Neural cell (in vitro differentiated cells): ENCODE data around the gene GALT. TPM values are rescaled to one million over a fixed set of nuclear protein-coding genes. Genes with fewer than 3 reads are reported as not detected.

Source experiments
- H2AFZ ChIP-seq: fragments of 200-600, 300-800 bp; sonication (generic), shearing (Covaris generic); 2 replicates; pipeline ENCODE4 v1.6.0; 2014; ENCODE audit warnings: low read depth, mild to moderate bottlenecking, antibody characterized with exemption, low read length, moderate library complexity
- H3F3A ChIP-seq: fragments of 200-600 bp; shearing (Covaris generic); 2 replicates; pipeline ENCODE4 v1.6.1; 2016; ENCODE audit warnings: mild to moderate bottlenecking, moderate library complexity, mixed read lengths, antibody characterized with exemption, low read length; ENCODE audit not compliant: insufficient read depth, poor library complexity, severe bottlenecking
- H3K27ac ChIP-seq: fragments of 200-600, 300-800 bp; sonication (generic), shearing (Covaris generic); 2 replicates; pipeline ENCODE4 v1.5.1; 2014; ENCODE audit warnings: mild to moderate bottlenecking, low read length, moderate library complexity
- H3K27me3 ChIP-seq: fragments of 300-800, 200-600 bp; sonication (generic), shearing (Covaris generic); 2 replicates; pipeline ENCODE4 v1.6.0; 2014; ENCODE audit warnings: mild to moderate bottlenecking, low read depth, low read length, moderate library complexity; ENCODE audit not compliant: insufficient read depth
- H3K36me3 ChIP-seq: fragments of 300-800, 200-600 bp; sonication (generic), shearing (Covaris generic); 2 replicates; pipeline ENCODE4 v1.5.1; 2014; ENCODE audit warnings: mild to moderate bottlenecking, antibody characterized with exemption, low read length, moderate library complexity; ENCODE audit not compliant: insufficient read depth
- H3K4me2 ChIP-seq: fragments of 300-800, 200-600 bp; sonication (generic), shearing (Covaris generic); 2 replicates; pipeline ENCODE4 v1.6.0; 2014; ENCODE audit warnings: mild to moderate bottlenecking, low read length
- H3K4me3 ChIP-seq: fragments of 300-800, 200-600 bp; sonication (generic), shearing (Covaris generic); 2 replicates; pipeline ENCODE4 v1.5.1; 2014; ENCODE audit warnings: mild to moderate bottlenecking, low read length, moderate library complexity
- H3K79me2 ChIP-seq: fragments of 200-600 bp; shearing (Covaris generic); replicated peaks from 2 replicates; pipeline ENCODE4 v1.6.0; 2014; ENCODE audit warnings: mild to moderate bottlenecking, low read length, moderate library complexity; ENCODE audit not compliant: insufficient read depth
- H3K9ac ChIP-seq: fragments of 300-800, 200-600 bp; sonication (generic), shearing (Covaris generic); 2 replicates; pipeline ENCODE4 v1.6.1; 2016; ENCODE audit warnings: mild to moderate bottlenecking, low read length, mixed read lengths
- H3K9me2 ChIP-seq: fragments of 200-600 bp; shearing (Covaris generic); 2 replicates; pipeline ENCODE4 v1.6.1; 2016; ENCODE audit warnings: mild to moderate bottlenecking, low read length, mixed read lengths; ENCODE audit not compliant: insufficient read depth
- H3K9me3 ChIP-seq: fragments of 200-600, 300-800 bp; sonication (generic), shearing (Covaris generic); 2 replicates; pipeline ENCODE4 v1.6.1; 2016; ENCODE audit warnings: mild to moderate bottlenecking, mixed run types, low read length, moderate library complexity, mixed read lengths
- H4K20me1 ChIP-seq: fragments of 200-600 bp; shearing (Covaris generic); 2 replicates; pipeline ENCODE4 v1.6.1; 2016; ENCODE audit warnings: mild to moderate bottlenecking, mixed run types; ENCODE audit not compliant: insufficient read depth
- CTCF ChIP-seq: fragments of 450-650 bp; IDR thresholded peaks from 2 replicates; pipeline ENCODE4 v1.5.1; 2014; ENCODE audit warnings: antibody characterized with exemption, mild to moderate bottlenecking, moderate library complexity; ENCODE audit not compliant: poor library complexity, severe bottlenecking
- EP300 ChIP-seq: fragments of 450-650 bp; conservative IDR thresholded peaks from 2 replicates; pipeline ENCODE4 v1.6.1; 2014; ENCODE audit warnings: antibody characterized with exemption, mild to moderate bottlenecking, moderate library complexity; ENCODE audit not compliant: poor library complexity, severe bottlenecking
- EZH2 ChIP-seq: fragments of 200-600, 300-800 bp; shearing (Covaris generic), sonication (generic); IDR thresholded peaks from 2 replicates; pipeline ENCODE4 v1.6.1; 2014; ENCODE audit warnings: antibody characterized with exemption, low read length, borderline replicate concordance, mild to moderate bottlenecking; ENCODE audit not compliant: insufficient read depth, poor library complexity, severe bottlenecking
- MXI1 ChIP-seq: fragments of 450-650 bp; conservative IDR thresholded peaks from 2 replicates; pipeline ENCODE4 v1.6.1; 2014; ENCODE audit warnings: antibody characterized with exemption, mild to moderate bottlenecking; ENCODE audit not compliant: poor library complexity, severe bottlenecking
- POLR2AphosphoS5 ChIP-seq: IDR thresholded peaks from 2 replicates; pipeline ENCODE4 v1.6.1; 2012
- REST ChIP-seq: IDR thresholded peaks from 2 replicates; pipeline ENCODE4 v1.6.1; 2012; ENCODE audit warnings: borderline replicate concordance
- SMC3 ChIP-seq: fragments of 450-650 bp; conservative IDR thresholded peaks from 2 replicates; pipeline ENCODE4 v1.6.1; 2014; ENCODE audit warnings: antibody characterized with exemption, mild to moderate bottlenecking, moderate library complexity; ENCODE audit not compliant: poor library complexity
- TAF1 ChIP-seq: IDR thresholded peaks from 2 replicates; pipeline ENCODE4 v1.6.1; 2012; ENCODE audit warnings: low read depth
- polyA plus RNA-seq: library from polyadenylated mRNA; depleted of rRNA; stranded (reverse); fragments of >200 nt; gene quantifications from 2 replicates; pipeline ENCODE4 v1.2.3, GENCODE V29; 2014

GALT gene
- polyA plus RNA-seq, 1 donor from 2014 or later, result 116 TPM

GRCh38 chr9:34615132-34615531 is 31.3 kb upstream of the GALT start:
- Histone ChIP-seq H3K9me2 (no peaks in the 10 kb centered on the region), H2AFZ (no peak overlapping the region), H3K27me3 (no peaks in the 10 kb centered on the region), H3K9ac (no peak overlapping the region), H3K4me2 (no peak overlapping the region), H3K9me3 (no peaks in the 10 kb centered on the region), H3F3A (peaks cover 3% of the 10 kb centered on the region), H3K36me3 (no peaks in the 10 kb centered on the region), H3K79me2 (peaks cover 13% of the 10 kb centered on the region), H3K27ac (no peak overlapping the region), H3K4me3 (no peak overlapping the region), H4K20me1 (no peaks in the 10 kb centered on the region)
- TF ChIP-seq EZH2, result no peak
- TF ChIP-seq EP300, result no peak
- no peak for TF ChIP-seq TAF1
- no peak for TF ChIP-seq SMC3
- TF ChIP-seq REST, result no peak
- TF ChIP-seq MXI1, result no peak

GRCh38 chr9:34620061-34620994 is 26.1 kb upstream of the GALT start, which contains the start of gene DCTN3:
TSS of gene DCTN3 (minus strand) at chr9:34620495. CDS start at chr9:34620464, 31 bp downstream.
- peak within 1 kb of the TSS; percentile 89 for H3K27ac ChIP-seq
- H4K20me1 ChIP-seq, result no peaks in the 10 kb centered on the region
- peak within 1 kb of the TSS; percentile 81 for H2AFZ ChIP-seq
- no peaks in the 10 kb centered on the region for H3K36me3 ChIP-seq
- H3K27me3 ChIP-seq, result no peaks in the 10 kb centered on the region
- H3K9me3 ChIP-seq, result no peaks in the 10 kb centered on the region
- peak within 1 kb of the TSS; percentile 94 for H3K9ac ChIP-seq
- peak within 1 kb of the TSS; percentile 63 for H3K4me2 ChIP-seq
- TF ChIP-seq SMC3, result peak; percentile 22
- peak; percentile 65 for TF ChIP-seq MXI1
- TF ChIP-seq EZH2, result no peak
- TF ChIP-seq EP300, result peak; percentile 66
- TF ChIP-seq POLR2AphosphoS5, result peak; percentile 98
- TF ChIP-seq REST, result peak; percentile 85
- TF ChIP-seq CTCF, result no peak
- peak; percentile 92 for TF ChIP-seq TAF1
- H3K79me2 ChIP-seq, result peaks cover 14% of the 10 kb centered on the region
- peaks cover 3% of the 10 kb centered on the region for H3F3A ChIP-seq
- peak within 1 kb of the TSS; percentile 93 for H3K4me3 ChIP-seq
- H3K9me2 ChIP-seq, result no peaks in the 10 kb centered on the region
